Mononuclear cell (primary cell): ENCODE data around the gene POLE4. TPM values are rescaled to one million over a fixed set of nuclear protein-coding genes. Genes with fewer than 3 reads are reported as not detected.

Experiments used
- H3K27me3 ChIP-seq: 2 replicates; pipeline ENCODE4 v1.6.0; 2011; ENCODE audit warnings: low read length, control low read depth; ENCODE audit not compliant: insufficient read depth
- H3K4me1 ChIP-seq: 2 replicates; pipeline ENCODE4 v1.5.1; 2011; ENCODE audit warnings: mild to moderate bottlenecking, low read length, control low read depth; ENCODE audit not compliant: insufficient read depth
- H3K4me3 ChIP-seq: 2 replicates; pipeline ENCODE4 v1.5.1; 2011; ENCODE audit warnings: mild to moderate bottlenecking, low read length, moderate library complexity
- H3K9me3 ChIP-seq: 2 replicates; pipeline ENCODE4 v1.5.1; 2011; ENCODE audit warnings: low read depth, mild to moderate bottlenecking, control low read depth, low read length
- total RNA-seq: library from RNA; depleted of rRNA; stranded (reverse); fragments of >200 nt; gene quantifications from one replicate; pipeline ENCODE4 v1.2.3, GENCODE V29; 2012

POLE4 gene, protein sequence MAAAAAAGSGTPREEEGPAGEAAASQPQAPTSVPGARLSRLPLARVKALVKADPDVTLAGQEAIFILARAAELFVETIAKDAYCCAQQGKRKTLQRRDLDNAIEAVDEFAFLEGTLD
- total RNA-seq: 23.4 TPM

DNA sequence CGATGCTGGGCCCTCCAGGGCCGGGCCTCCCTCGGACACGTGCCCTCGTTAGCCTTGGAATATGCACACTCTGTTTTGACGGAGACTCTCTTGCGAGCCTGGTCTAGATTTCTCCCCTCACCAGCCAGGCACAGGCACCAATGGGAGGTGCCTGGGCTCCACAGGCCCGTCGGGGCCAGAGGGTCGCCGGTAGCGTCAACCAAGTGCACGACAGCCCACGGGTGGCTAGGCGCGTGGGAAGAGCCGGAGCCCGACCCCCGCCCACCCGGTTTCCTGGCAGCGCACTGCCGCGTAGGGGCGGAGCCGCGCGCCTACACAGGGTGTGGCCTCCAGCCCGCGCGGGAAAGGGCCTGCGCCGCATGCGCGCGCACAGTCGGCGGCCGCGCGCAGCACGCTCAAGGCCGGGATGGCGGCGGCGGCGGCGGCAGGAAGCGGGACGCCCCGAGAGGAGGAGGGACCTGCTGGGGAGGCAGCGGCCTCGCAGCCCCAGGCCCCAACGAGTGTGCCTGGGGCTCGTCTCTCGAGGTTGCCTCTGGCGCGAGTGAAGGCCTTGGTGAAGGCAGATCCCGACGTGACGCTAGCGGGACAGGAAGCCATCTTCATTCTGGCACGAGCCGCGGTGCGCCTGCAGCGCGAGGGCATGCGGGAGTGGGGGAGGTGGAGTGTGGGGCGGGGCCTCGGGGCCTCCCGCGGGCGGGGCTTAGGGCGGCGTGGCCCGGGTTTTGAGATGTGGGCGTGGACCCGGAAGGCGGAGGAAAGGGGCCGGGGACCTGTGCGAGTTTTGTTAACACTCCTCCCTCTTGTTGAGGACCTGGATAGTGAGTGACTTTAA lies at the start of gene POLE4:
POLE4 (plus strand) TSS at position 370 of the 832 bp plus-strand sequence; CDS start at position 407, 37 bp downstream.
- Histone ChIP-seq H3K9me3 (no peaks in the 10 kb centered on the region), H3K4me3 (peak within 1 kb of the TSS; percentile 56), H3K4me1 (peaks cover 22% of the 10 kb centered on the region), H3K27me3 (no peaks in the 10 kb centered on the region)

DNA sequence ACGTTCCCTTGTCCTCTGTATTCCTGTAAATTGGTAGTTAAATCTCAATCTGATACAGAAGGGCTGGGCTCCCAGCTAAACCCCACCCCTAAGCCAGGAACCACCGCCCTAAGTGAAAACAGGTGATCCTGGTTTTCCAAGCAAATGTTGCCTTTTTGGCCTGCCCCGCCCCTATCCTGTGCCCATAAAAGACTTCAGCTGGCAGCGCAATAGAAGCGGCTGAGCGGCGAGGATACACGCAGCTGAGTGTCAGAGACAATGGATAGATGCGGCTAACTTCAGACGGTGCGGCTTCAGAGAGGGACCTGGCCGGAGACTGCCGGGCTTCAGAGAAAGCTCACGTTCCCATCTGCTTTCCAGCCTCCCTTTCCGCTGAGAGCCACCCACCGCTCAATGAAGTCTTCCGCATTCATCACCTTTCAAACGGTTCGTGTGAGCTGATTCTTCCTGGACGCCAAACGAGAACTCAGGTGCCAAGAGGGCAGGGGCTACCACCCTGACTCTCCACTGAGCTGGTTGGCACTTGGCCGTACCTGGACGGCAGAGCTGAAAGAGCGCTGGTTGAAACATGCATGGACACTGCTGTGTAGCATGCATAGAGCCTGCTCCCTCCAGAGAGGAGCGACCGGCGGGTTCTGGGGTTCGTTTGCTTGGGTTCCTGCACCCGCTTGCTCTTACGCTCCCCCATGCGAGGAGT lies 49.5 kb upstream of the POLE4 start:
- Histone ChIP-seq H3K9me3 (no peaks in the 10 kb centered on the region), H3K4me3 (no peak overlapping the region), H3K27me3 (peaks cover 31% of the 10 kb centered on the region), H3K4me1 (peaks cover 4% of the 10 kb centered on the region)

DNA sequence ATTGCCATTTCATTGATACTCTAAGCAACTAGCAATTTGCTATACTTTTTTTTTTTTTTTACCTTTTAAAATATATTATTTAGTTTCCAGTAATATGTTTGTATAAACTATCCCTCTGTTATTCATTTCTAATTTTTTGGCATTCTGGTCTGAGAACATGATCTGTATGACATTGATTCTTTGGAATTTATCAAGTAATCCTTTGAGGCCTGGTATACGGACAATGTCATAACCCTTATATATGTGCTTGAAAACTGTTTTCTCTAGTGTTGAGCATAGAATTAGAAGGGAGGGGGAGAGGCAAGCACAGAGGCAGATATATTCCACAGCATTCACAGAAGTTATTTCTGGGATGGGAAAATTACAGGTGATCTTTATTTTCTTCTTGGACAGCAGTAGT lies 48.2 kb upstream of the POLE4 start:
- Histone ChIP-seq H3K27me3 (peaks cover 31% of the 10 kb centered on the region), H3K4me3 (no peak overlapping the region), H3K9me3 (no peaks in the 10 kb centered on the region), H3K4me1 (peaks cover 4% of the 10 kb centered on the region)

DNA sequence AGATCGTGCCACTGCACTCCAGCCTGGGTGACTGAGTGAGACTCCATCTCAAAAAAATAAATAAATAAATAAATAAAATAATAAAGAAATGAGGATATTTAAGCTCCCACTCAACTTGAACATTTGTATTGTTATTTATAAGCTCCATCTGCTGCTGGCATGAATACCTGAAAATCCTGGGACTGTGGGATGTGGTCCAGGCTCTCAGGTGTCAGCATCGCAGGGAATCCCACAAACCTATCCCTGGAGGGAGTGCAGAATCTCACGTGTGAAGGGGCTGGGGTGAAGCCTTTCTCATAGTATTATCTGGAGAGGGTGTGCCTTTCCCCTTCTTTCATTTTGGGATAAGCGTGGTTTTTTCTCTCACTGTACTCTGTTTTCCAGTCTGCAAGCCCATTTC lies 47.4 kb upstream of the POLE4 start:
- peaks cover 4% of the 10 kb centered on the region for H3K4me1 ChIP-seq
- H3K27me3 ChIP-seq: peaks cover 31% of the 10 kb centered on the region

DNA sequence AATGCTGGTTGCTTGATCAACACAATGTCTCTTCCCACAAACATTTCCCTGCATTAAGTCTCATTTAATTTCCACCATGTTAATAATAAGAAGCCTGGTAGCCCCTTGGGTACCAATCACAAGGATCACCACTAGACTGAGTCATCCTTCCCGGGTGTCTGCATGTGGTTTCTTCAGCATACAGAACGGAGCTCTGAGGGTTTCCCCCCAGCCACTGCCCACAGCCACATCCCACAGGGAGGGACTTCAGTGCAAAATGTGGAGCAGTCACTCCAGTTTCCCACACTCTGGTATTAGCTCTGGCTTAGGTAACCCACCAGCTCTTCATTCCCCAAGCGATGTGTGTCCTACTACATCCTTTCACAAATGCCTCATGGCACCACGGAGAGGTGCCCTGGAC lies 42.7 kb upstream of the POLE4 start:
- H3K27me3 ChIP-seq: peaks cover 8% of the 10 kb centered on the region
- H3K4me3 ChIP-seq: no peak overlapping the region
- H3K9me3 ChIP-seq: no peaks in the 10 kb centered on the region
- peaks cover 10% of the 10 kb centered on the region for H3K4me1 ChIP-seq

More for the DNA sequence above, 47.4 kb upstream of the POLE4 start:
- Histone ChIP-seq H3K9me3 (no peaks in the 10 kb centered on the region), H3K4me3 (no peak overlapping the region)

DNA sequence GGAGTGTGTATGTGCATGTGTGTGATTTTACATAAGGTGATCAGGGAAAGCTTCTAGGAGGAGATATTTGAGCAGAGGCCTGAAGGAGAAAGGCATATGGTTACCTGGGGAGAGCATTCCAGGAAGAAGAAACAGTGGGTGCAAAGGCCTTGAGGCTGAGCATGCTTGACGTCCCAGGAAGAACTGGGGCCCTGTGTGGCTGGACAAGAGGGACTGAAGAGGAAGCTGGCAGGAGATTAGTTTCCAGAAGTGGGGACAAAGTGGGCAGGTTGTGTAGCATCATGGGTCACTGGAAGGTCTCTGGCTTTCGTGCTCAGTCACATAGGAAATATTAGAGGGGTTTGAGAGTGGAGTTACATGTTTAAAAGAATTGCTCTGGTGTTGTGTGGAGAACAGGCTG lies 42.0 kb upstream of the POLE4 start:
- peaks cover 5% of the 10 kb centered on the region for H3K27me3 ChIP-seq
- peaks cover 13% of the 10 kb centered on the region for H3K4me1 ChIP-seq
- H3K9me3 ChIP-seq: no peaks in the 10 kb centered on the region
- H3K4me3 ChIP-seq: no peak overlapping the region

DNA sequence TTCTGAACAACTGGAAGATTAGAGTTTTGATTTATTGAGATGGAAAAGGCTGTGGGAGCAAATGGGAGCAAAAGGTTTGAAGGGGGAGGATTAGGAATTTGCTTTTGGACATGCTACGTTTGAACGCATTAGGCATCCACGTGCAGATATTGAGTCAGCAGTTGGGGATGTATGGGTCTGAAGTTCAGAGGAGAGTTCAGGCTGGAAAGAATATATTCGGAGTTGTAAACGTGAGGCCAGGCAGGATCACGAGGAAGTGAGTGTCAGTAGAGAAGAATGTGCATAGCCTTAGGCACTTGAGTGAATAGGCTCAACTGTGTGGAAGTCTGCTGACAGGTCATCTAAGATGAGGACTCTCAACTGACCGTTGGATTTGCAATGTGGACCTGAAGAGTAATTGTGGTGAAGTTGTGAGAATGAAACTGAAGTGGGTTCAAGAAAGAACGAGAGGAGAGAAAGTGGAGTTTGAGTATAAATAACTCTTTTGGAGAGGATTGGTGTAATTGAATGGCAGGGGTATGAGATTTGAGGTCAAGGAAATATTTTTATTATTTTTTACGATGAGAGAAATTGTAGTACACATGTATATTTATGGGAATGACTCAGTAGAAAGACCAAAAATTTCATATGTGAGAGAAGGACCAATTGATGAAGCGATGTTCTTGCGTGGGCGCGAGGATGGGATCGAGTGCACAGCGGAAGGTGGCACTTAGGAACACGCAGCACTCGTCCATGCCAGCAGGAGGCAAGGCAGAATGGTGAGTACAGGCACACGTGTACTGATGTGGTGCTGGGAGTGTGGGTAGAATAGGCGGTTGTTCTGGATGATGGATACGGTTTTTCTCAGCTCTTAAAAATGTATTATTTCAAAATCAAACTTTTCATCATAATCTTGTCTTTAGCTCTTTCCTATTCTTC lies 40.5 kb upstream of the POLE4 start:
- no peak overlapping the region for H3K4me3 ChIP-seq
- no peaks in the 10 kb centered on the region for H3K9me3 ChIP-seq
- peaks cover 2% of the 10 kb centered on the region for H3K27me3 ChIP-seq
- peaks cover 29% of the 10 kb centered on the region for H3K4me1 ChIP-seq

DNA sequence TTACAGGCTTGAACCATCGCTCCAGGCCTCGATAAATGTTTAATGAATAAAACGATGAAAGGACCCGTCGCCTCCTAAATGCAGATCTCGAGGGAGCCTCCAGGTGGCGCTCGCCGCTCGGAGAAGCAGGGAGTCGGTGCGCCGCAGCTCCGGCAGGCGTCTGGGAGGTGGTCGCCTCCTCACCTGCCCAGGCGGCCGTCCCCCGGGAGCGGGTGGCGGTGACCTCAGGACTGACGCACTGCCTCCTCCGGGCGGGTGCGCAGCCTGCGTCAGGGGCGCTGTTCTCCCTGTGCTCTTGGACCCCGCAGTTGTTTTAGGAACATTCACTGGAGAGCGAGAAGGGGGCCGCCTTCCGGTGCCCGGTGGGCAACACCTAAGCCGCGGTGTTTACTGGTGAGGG lies 38.6 kb upstream of the POLE4 start:
- Histone ChIP-seq H3K27me3 (no peaks in the 10 kb centered on the region), H3K4me3 (no peak overlapping the region), H3K4me1 (peaks cover 48% of the 10 kb centered on the region), H3K9me3 (no peaks in the 10 kb centered on the region)

DNA sequence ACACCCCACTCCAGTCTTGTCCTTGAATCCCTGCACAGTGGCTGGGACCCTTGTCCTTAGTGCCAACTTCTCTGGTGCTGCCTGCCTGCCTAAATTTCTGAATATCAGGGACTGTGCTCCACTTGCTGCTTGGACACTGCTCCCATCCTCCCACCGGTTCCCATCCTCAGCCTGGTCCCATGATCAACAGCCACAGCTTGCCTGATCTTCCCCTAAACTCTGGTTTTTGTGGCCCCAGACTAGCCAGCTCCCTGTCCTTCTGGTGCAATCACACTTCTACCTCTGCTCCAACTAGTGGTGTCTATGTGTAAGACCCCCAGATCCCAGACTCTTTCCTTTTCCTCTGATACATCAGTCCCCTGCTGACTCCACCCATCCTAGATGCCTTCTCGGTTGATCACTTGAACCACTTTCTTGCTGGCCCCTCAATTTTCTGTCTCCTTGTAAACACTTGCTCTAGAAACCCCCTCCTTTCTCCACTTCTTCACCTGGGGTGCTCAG lies 37.2 kb upstream of the POLE4 start:
- Histone ChIP-seq H3K4me3 (no peak overlapping the region), H3K4me1 (peaks cover 52% of the 10 kb centered on the region), H3K27me3 (no peaks in the 10 kb centered on the region), H3K9me3 (no peaks in the 10 kb centered on the region)

DNA sequence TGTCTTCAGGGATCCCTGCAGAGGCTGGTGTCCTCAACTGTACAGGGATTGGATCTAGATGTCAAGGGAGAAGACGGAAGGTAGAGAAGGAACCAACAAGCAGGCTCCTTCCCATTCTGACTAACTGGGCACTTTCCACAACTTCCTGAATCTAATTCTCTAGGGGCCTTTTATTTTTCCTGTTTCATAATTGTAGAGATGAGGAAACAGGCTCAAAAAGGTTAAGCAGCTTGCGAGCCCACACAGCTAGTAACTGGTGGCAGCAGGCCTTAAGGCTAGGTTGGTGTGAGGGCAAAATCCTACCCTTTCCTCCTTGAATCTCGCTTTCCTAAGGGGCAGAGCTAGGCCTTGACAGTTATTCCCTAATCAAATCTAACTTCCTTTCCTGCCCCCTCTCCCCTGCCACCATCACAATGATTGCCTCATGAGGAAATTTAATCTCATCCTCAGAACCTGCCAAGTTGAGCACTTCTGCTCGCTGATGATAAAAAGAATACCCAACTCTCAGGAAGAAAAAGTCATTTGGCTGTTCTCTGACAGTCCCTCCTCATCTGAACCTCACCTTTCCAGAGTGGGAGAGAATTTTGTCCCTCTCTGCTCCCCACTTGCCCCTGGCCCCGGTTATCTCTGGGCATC lies 35.7 kb upstream of the POLE4 start:
- no peaks in the 10 kb centered on the region for H3K27me3 ChIP-seq
- H3K4me3 ChIP-seq: no peak overlapping the region

DNA sequence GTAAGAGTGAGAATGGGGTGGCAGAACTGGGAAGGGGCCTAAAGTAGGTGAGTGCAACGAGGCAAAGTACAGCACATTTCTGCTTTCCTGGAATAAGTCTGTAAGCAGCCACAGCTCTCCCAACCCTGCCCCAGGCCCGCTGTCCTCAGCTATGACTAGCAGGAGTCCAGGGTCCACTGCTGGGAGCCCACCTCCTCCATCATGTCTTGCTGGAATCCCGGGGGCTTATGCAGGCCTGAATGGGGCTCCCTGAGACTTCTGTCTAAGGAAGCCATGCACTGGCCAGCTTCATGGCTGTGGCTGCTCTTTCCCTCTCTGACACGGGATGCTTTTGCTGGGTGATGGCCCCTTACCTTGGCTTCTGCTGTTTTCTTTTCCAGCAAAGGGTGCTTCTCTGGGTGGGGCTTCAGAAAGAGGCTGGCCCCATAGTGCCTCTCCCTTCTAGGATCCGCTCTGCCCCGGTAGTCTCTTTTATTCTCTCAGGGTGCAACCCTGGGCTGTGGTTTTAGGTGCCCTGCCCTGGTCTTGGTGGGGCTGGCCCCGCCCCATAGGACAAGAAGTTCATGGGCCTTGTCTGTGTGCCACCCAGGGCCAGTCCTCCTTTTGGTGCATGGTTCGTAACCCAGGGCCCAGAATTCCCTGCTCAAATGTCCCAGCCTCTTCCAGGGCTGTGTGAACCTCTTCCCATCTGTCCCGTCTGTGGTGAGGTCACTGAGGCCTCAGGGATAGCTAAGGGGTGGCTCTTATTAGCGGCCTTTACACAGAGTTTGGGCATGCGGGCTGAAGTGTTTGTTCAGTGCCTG lies 33.8 kb upstream of the POLE4 start:
- Histone ChIP-seq H3K9me3 (no peaks in the 10 kb centered on the region), H3K4me1 (peaks cover 48% of the 10 kb centered on the region), H3K4me3 (no peak overlapping the region), H3K27me3 (no peaks in the 10 kb centered on the region)

More for the DNA sequence above, 35.7 kb upstream of the POLE4 start:
- H3K4me1 ChIP-seq: peaks cover 52% of the 10 kb centered on the region
- no peaks in the 10 kb centered on the region for H3K9me3 ChIP-seq

DNA sequence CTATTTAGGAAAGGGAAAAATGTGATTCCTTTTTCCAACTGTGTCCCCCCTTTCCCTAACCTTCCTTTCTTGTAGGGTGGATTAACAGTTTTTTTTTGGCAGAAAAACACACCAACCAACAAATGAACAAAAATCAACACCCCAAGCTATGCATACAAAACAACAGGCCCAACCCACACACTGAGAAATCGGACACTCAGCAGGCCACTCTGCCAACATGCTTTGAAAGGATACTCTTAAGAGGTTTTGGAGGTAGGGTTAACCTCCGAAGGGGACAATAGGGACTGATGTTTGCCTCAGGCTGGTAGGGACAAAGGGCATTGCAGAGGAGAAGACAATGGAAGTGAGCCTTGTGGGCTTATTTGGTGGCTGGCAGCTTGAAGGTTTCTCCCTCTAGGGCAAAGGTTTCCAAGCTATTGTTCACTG lies 33.1 kb upstream of the POLE4 start:
- Histone ChIP-seq H3K9me3 (no peaks in the 10 kb centered on the region), H3K27me3 (no peaks in the 10 kb centered on the region), H3K4me3 (no peak overlapping the region)

DNA sequence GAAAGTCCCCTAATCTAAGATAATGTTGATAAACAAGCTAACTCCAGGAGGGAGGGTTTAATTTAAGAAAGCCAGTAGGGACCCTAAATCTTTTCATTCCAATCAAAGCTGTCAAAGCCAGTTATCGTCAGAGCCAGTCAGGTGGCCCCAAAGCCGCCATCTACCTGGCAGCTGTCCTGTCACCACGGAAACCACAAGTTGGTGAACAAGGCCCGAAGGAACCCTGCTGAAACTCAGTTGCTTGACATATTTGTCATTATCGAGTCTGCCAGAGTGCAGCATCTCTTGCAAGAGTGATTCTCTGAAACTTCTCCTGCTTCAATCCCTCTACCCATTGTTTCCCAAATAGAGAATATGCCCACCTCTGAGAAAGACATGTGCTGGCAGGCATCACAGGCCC lies 30.8 kb upstream of the POLE4 start:
- Histone ChIP-seq H3K27me3 (no peaks in the 10 kb centered on the region), H3K9me3 (no peaks in the 10 kb centered on the region), H3K4me3 (no peak overlapping the region), H3K4me1 (peaks cover 26% of the 10 kb centered on the region)

More for the DNA sequence above, 33.1 kb upstream of the POLE4 start:
- H3K4me1 ChIP-seq: peaks cover 42% of the 10 kb centered on the region
